Activated CD8-positive, alpha-beta T cell treated with anti-CD3 and anti-CD28 coated beads for 36 hours (primary cell): ENCODE measurements around the gene MTMR12. TPM values are rescaled to one million over a fixed set of nuclear protein-coding genes. Genes with fewer than 3 reads are reported as not detected.
A peak's percentile ranks its signal among the peaks of the same experiment; 100 is the strongest.

Source experiments
- ATAC-seq: fragments of 200-7000 bp; cut with Tn5 transposase; one replicate; pipeline ENCODE4 v1.10.0; 2021; ENCODE audit warnings: mild to moderate bottlenecking, moderate library complexity
- CTCF ChIA-PET: fragments of 350-600 bp; sonication (Branson Sonifier 250); formaldehyde crosslinking; loops from one replicate; lab custom pipeline; 2021; ENCODE audit warnings: antibody characterized with exemption; lab: Charles Lee
- POLR2A ChIA-PET: fragments of 350-600 bp; sonication (Branson Sonifier 250); formaldehyde crosslinking; loops from one replicate; lab custom pipeline; 2021; ENCODE audit warnings: antibody characterized with exemption; lab: Charles Lee
- DNase-seq: peaks from one replicate; pipeline ENCODE4 v3.0.0-alpha.2; 2020
- H3K27ac Mint-ChIP-seq: one replicate; pipeline ENCODE4 v1.8.0; 2021; ENCODE audit warnings: mild to moderate bottlenecking, mixed read lengths
- H3K27me3 Mint-ChIP-seq: one replicate; pipeline ENCODE4 v1.8.0; 2021; ENCODE audit warnings: mixed read lengths
- H3K36me3 Mint-ChIP-seq: one replicate; pipeline ENCODE4 v1.8.0; 2021; ENCODE audit warnings: low read depth, mixed read lengths
- H3K4me1 Mint-ChIP-seq: one replicate; pipeline ENCODE4 v1.8.0; 2021; ENCODE audit warnings: low read depth, mixed read lengths
- H3K4me3 Mint-ChIP-seq: one replicate; pipeline ENCODE4 v1.8.0; 2021; ENCODE audit warnings: mild to moderate bottlenecking, moderate library complexity, mixed read lengths
- H3K9me3 Mint-ChIP-seq: one replicate; pipeline ENCODE4 v1.8.0; 2021; ENCODE audit warnings: mixed read lengths
- intact Hi-C: fragments of 100-400 bp; cut with micrococcal nuclease; formaldehyde crosslinking; loops from one replicate; pipeline ENCODE4 v1.10.0; 2022
- total RNA-seq, 2 experiments: library from RNA; stranded (reverse); gene quantifications; one replicate each; pipeline ENCODE4 v1.2.3, GENCODE V29; 2021
- TF ChIP-seq, protein P1 (sequence below): fragments of 200-600 bp; IDR thresholded peaks from one replicate; pipeline ENCODE4 v1.8.0; 2022; ENCODE audit warnings: antibody characterized with exemption, mild to moderate bottlenecking

Gene MTMR12
- total RNA-seq, 2 experiments from 2014 or later, result 19.7 to 19.9 TPM

DNA sequence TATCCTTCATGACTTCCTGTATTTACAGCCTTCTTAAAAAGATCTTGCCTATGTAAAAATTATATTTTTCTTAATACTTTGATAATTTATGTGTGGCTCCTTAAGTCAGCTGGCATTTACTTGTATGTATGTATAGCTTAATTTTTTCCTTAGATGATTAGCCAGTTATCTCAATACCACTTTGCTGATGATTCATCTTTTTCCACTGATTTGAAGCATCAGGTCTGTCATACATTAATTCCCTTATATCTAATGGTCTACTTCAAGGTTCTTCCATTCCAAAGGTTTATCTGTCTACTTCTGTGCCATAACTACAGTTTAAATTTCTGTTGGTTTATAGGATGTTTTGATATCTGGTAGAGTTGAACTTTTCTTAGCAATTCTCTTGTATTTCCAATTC is 44.9 kb upstream of the MTMR12 start:
- Mint-ChIP-seq H3K9me3 (no peaks in the 10 kb centered on the region), H3K36me3 (peaks cover 38% of the 10 kb centered on the region), H3K4me1 (peaks cover 4% of the 10 kb centered on the region), H3K4me3 (no peak overlapping the region), H3K27ac (peak overlapping the region; percentile 75), H3K27me3 (no peaks in the 10 kb centered on the region)
- ChIA-PET POLR2A (interaction anchor here (0.8 to 1.9 kb wide), 2 partner anchors 10 to 23 kb away, joined by 3 to 4 read pairs; no protein-coding TSS in a partner anchor), CTCF (interaction anchor here (1.1 kb wide), 1 partner anchor 29 kb away, joined by 3 read pairs; no protein-coding TSS in a partner anchor)
- TF ChIP-seq, protein P1, sequence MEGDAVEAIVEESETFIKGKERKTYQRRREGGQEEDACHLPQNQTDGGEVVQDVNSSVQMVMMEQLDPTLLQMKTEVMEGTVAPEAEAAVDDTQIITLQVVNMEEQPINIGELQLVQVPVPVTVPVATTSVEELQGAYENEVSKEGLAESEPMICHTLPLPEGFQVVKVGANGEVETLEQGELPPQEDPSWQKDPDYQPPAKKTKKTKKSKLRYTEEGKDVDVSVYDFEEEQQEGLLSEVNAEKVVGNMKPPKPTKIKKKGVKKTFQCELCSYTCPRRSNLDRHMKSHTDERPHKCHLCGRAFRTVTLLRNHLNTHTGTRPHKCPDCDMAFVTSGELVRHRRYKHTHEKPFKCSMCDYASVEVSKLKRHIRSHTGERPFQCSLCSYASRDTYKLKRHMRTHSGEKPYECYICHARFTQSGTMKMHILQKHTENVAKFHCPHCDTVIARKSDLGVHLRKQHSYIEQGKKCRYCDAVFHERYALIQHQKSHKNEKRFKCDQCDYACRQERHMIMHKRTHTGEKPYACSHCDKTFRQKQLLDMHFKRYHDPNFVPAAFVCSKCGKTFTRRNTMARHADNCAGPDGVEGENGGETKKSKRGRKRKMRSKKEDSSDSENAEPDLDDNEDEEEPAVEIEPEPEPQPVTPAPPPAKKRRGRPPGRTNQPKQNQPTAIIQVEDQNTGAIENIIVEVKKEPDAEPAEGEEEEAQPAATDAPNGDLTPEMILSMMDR, result no peak
- no peak for ATAC-seq
- intact Hi-C loops, result no loop called here
- DNase-seq, result no peak

DNA sequence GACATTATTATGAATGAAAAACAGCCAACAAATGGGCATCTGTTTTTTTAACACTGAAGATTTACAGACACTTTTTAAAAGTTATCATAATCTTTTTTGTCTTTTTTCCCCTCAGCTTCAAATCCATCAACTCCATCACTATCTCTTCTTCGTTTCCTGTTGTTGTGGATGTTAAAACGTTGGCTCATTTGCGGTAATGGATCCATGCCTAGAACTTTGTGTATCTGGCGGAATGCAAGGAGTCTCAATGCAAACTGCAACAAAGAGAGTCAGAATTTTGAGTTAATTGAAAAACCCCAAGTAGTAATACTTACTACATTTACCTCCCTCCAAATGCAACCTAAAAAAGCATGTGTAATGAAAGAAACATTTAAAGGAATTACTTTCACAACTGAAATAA is 42.9 kb upstream of the MTMR12 start:
- H3K9me3 Mint-ChIP-seq, result no peaks in the 10 kb centered on the region
- no peak overlapping the region for H3K4me3 Mint-ChIP-seq
- H3K27ac Mint-ChIP-seq, result no peak overlapping the region
- H3K36me3 Mint-ChIP-seq, result peaks cover 31% of the 10 kb centered on the region
- intact Hi-C loops, result no loop called here
- DNase-seq (no peak), ATAC-seq (no peak)
- peaks cover 4% of the 10 kb centered on the region for H3K4me1 Mint-ChIP-seq
- TF ChIP-seq, protein P1, result no peak
- CTCF ChIA-PET, result interaction anchor here (0.7 to 1.3 kb wide), 3 partner anchors 26 to 146 kb away, joined by 3 to 6 read pairs (median 3); no protein-coding TSS in a partner anchor
- H3K27me3 Mint-ChIP-seq, result no peaks in the 10 kb centered on the region
- POLR2A ChIA-PET, result no interaction called here

DNA sequence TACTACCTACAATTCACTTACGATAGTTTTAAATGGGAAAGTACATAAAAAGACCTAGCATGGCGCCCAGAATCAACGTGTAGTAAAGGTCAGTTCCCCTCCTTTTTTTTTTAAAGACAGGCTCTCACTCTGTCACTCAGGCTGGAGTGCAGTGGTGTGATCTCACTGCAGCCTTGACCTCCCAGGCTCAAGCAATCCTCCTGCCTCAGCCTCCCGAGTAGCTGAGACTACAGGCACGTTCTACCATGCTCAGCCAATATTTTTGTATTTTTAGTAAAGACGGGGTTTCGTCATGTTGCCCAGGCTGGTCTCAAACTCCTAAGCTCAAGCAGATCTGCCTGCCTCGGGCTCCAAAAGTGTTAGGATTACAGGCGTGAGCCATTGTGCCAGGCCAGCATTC is 40.7 kb upstream of the MTMR12 start:
- POLR2A ChIA-PET, result interaction anchor here (1.0 kb wide), 1 partner anchor 10 kb away, joined by 4 read pairs; no protein-coding TSS in a partner anchor
- Mint-ChIP-seq H3K36me3 (peaks cover 24% of the 10 kb centered on the region), H3K4me1 (peaks cover 4% of the 10 kb centered on the region), H3K27me3 (no peaks in the 10 kb centered on the region), H3K9me3 (no peaks in the 10 kb centered on the region), H3K4me3 (no peak overlapping the region), H3K27ac (peak overlapping the region; percentile 34)
- intact Hi-C loops, result no loop called here
- DNase-seq (no peak), ATAC-seq (no peak)
- TF ChIP-seq, protein P1, result no peak
- CTCF ChIA-PET, result no interaction called here

DNA sequence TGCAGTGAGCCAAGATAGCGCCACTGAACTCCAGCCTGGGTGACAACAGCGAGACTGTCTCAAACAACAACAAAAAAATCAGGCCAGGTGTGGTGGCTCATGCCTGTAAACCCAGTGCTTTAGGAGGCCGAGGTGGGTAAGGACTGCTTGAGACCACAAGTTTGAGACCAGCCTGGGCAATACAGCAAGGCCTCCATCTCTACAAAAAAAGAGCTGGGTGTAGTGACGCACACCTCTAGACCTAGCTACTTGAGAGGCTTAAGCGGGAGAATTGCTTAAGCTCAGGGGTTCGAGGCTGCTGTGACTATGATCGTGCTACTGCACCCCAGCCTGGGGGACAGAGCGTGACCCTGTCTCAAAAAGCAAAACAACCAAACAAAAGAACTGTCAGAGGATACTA is 39.9 kb upstream of the MTMR12 start:
- no peaks in the 10 kb centered on the region for H3K27me3 Mint-ChIP-seq
- no peak for ATAC-seq
- CTCF ChIA-PET, result no interaction called here

DNA sequence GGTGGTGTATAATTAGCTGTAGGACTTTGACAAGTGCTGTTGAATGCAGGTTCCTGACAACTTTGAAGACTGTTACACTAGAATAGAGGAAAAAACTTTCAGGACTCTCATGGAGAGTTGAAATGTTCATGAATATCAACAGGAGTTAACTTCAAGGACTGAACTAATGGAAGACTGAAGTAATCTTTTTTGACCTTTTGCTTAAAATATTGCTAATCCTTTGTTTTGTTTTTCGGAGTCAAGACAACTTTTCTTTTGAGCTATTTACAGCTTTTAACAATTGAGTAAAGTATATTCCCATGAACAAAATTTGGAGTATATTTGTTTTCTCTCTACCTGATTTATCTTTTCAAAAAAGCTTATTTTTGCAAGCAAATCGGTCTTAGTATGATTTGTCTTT is 34.1 kb upstream of the MTMR12 start:
- Mint-ChIP-seq H3K4me1 (no peaks in the 10 kb centered on the region), H3K36me3 (no peaks in the 10 kb centered on the region), H3K27me3 (no peaks in the 10 kb centered on the region), H3K27ac (no peak overlapping the region), H3K9me3 (peaks cover 4% of the 10 kb centered on the region), H3K4me3 (no peak overlapping the region)
- ChIA-PET CTCF (interaction anchor here (1.0 to 1.2 kb wide), 2 partner anchors 17 to 115 kb away, joined by 4 read pairs; no protein-coding TSS in a partner anchor), POLR2A (no interaction called here)
- TF ChIP-seq, protein P1, result no peak
- DNase-seq (no peak), ATAC-seq (no peak)
- intact Hi-C loops, result no loop called here

More for the DNA sequence above, 39.9 kb upstream of the MTMR12 start:
- no peak for DNase-seq
- POLR2A ChIA-PET, result interaction anchor here (0.5 to 1.0 kb wide), 2 partner anchors 10 to 120 kb away, joined by 3 to 4 read pairs; no protein-coding TSS in a partner anchor
- Mint-ChIP-seq H3K4me1 (peaks cover 1% of the 10 kb centered on the region), H3K4me3 (no peak overlapping the region), H3K36me3 (peaks cover 21% of the 10 kb centered on the region), H3K9me3 (no peaks in the 10 kb centered on the region), H3K27ac (no peak overlapping the region)
- TF ChIP-seq, protein P1, result no peak
- intact Hi-C loops, result no loop called here
